ACHN (cell line): ENCODE measurements around the gene SMAD6.

Experiments
- DNase-seq: peaks from one replicate; pipeline ENCODE4 v3.0.0-alpha.2; 2015
- in situ Hi-C: cut with HindIII; loops from 2 replicates; pipeline ENCODE4 v1.10.0; 2017; ENCODE audit warnings: low sequenced_read_pairs, low pct_ligation_motif_present, low pct_unique_long_range_greater_than_20kb

Gene SMAD6

DNA sequence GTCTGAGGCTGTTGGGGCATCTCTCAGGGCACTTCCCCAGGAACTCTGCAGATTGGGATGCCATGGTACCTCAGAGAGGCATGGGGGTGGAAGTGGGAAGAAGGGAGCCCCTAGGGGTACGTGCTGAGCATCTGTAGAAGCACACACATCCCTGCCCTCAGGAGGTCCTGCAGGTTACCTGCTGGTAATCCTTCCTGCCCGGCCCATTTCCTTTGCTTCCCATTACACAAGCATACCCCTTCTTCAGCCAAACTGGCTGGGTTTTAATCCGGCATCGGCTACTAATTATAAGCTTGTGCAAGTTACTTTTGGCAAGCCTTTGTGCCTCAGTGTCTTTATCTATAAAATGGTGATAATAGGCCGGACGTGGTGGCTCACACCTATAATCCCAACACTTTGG is 3.1 kb upstream of the SMAD6 start:
- in situ Hi-C loops = no loop called here
- no peak for DNase-seq

DNA sequence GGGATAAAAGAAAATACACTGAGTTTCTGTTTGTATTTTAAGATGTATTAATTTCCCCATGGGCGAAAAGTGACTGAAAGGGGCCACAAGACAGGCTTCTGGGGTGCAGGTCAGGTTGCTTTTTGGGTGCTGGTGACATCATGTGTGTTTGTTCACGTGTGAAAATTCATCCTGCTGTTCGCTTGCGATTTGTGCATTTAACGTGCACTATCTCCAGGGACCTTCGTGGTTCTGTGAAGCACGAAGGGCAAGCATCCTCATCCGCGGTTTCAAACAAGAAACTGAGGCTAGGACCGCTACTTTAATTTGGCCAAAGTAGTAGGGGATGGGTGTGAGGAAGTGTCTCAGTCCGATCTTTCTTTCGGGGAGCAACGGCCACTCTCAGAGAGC is 1.6 kb upstream of the SMAD6 start:
- no peak for DNase-seq
- in situ Hi-C loops = no loop called here

DNA sequence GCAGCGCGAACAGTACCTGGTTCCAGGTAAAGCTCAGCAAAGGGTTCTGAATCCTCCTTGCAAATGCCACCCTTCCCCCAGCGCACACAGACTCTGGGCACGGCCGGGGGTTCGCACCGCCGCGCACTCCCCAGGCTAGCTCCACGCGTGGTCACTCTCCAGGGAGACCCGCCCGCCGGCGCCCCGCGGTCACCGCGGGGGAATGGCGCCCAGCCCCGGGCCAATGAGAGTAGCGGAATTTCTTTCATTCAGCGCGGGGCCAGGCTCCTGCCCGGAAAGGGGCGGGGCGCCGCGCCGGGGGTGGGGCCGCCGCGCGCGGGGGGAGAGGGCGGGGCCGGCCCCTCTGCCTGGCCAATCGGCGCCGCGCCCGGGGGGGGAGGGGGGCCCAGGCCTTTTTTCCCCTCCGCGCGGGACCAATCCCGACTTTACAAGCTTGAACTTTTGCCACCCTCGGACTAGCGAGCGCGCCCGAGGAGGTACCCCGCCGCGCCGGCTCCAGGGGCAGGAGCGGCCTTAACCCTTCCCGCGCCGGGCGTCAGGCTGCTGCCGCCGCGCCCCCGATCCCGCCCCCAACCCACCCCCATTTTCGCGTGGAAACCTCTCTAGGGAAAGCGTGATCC is 1.1 kb upstream of the SMAD6 start:
- peak; percentile 94 for DNase-seq
- in situ Hi-C loops = no loop called here

DNA sequence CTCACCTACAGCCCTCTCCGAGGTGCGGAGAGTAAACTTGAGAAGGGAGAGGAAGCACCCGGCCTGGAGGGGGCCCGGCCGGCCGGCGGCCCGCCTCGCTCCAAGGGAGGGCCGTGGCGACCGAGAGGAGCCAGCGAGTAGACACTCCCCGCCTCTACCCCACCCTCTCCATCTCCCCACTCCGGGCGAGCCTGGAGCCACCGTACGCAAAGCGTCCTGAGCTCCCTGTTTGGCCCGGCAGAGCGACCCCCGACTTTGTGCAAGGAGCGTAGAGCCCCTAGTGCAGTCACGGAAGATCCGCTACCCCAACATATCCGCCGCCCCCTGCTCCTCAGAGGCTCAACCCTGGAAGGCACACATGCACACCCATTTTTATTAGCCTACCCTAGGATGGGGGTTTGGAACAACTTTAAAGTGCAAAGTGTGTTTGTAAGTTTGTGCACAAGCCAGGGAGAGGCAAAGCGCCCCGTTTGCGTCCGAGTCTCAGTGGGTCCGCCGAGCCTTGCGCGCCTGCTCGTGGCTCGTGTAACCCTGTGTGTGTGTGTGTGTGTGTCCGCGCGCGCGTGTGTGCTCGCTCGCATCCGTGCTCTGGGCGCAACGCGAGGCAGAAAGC is 508 bp upstream of the SMAD6 start:
- in situ Hi-C loops = no loop called here
- DNase-seq = peak; percentile 59

DNA sequence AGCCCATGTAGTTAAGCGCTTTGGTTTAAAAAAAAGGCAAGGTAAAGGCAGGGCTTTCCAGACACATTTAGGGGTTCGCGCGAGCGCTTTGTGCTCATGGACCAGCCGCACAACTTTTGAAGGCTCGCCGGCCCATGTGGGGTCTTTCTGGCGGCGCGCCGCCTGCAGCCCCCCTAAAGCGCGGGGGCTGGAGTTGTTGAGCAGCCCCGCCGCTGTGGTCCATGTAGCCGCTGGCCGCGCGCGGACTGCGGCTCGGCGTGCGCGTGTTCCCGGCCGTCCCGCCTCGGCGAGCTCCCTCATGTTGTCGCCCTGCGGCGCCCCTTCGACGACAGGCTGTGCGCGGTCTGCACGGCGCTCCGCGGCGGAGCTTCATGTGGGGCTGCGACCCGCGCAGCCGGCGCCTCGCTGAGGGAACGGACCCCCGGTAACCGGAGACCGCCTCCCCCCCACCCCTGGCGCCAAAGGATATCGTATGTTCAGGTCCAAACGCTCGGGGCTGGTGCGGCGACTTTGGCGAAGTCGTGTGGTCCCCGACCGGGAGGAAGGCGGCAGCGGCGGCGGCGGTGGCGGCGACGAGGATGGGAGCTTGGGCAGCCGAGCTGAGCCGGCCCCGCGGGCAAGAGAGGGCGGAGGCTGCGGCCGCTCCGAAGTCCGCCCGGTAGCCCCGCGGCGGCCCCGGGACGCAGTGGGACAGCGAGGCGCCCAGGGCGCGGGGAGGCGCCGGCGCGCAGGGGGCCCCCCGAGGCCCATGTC is 927 bp downstream of the SMAD6 start:
- no peak for DNase-seq
- in situ Hi-C loops = no loop called here

DNA sequence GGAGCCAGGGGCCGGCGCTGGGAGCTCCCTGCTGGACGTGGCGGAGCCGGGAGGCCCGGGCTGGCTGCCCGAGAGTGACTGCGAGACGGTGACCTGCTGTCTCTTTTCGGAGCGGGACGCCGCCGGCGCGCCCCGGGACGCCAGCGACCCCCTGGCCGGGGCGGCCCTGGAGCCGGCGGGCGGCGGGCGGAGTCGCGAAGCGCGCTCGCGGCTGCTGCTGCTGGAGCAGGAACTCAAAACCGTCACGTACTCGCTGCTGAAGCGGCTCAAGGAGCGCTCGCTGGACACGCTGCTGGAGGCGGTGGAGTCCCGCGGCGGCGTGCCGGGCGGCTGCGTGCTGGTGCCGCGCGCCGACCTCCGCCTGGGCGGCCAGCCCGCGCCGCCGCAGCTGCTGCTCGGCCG is 1.5 kb downstream of the SMAD6 start:
- in situ Hi-C loops = no loop called here
- DNase-seq = peak; percentile 35

DNA sequence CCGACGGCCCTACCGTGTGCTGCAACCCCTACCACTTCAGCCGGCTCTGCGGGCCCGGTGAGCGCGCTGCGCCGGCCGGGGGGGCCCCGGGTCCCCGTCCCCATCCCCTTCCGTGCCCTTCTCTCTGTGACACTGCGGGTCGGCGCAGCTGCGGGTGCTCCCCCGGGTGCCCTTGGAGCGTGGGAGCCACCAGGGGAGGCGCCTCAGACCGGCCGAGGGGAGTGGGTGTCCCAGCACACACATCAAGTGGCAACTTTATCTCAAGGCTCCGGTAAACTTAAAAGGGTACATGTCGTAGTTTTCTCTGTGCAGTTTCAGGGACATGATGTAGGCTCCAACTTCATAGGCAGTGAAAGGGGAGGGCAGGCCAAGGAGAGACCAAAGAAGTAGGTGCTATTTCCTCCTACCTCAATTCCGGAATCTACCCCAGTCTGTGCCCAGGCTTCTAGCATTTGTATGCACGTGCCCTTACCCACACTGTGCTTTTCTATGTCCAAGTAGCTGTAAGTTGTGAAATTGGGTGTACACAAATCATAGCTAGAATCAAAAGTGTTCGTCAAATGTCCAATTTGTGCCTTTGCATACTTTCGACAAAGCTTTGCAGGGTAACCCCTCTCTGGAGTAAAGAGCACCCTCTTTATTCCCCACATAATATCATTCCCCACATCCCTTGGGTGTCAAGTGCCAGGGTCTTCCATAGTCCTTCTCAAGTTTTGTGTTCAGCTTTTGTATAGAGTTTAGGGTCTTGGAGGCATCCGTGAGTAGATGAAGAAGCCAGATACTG is 2.2 kb downstream of the SMAD6 start:
- no peak for DNase-seq
- in situ Hi-C loops = no loop called here

DNA sequence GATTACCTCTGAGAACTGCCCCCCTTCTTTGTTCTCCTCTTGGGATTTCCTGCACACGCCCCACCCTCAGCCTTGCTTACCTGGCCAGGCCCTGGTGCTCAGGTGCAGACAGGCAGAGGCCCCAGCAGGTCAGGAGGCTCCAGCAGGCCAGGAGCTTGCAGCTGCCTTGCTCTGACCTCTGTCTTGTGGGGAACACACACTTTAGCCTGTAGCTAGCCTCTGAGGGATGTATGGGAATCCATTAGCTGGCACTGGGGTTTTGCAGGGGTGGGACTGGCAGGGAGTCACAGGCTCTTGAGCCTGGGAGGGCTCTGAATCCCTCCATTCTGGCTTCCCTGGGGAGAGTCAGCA is 2.7 kb downstream of the SMAD6 start:
- no peak for DNase-seq
- in situ Hi-C loops = no loop called here

DNA sequence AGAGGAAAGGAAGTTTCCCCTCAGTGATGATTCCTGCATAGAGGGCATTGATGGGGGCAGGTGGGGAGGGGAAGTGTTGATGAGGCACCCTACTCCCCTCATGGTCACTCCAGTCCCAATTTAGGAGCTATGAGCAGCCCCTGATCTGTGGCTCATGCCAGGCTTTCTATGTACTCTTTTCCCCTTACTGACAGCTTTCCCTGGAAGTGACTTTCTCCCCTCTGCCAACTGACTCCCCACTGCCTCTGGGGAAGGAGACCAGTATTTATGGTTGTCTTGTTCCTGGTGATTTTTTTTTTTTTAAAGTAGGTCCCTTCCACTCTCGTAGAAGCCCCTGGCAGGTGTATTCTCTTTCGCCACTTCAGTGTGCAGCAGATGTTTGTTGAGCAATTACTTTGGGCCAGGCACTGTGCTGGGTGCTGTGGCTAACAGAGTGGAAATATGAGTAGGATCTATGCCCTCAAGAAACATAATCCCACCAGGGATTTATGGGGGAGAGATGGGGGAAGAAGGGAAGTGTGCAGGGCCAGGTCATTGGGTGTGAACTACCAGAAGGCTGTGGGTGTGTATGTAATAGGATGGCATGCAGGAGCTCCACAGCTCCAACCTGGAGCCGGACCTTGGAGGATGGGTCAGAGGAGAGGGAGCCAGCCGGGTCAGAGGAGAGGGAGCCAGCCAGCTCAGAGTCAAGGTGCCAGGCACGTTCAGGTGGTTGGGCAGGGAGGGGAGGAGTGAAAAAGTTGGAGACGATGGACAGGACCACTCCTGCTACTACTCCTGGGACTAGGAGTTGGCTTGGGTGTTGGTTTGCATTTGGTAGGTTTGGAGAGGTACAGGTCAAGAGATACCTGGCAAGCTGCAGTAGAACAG is 3.5 kb downstream of the SMAD6 start:
- in situ Hi-C loops = no loop called here
- no peak for DNase-seq

DNA sequence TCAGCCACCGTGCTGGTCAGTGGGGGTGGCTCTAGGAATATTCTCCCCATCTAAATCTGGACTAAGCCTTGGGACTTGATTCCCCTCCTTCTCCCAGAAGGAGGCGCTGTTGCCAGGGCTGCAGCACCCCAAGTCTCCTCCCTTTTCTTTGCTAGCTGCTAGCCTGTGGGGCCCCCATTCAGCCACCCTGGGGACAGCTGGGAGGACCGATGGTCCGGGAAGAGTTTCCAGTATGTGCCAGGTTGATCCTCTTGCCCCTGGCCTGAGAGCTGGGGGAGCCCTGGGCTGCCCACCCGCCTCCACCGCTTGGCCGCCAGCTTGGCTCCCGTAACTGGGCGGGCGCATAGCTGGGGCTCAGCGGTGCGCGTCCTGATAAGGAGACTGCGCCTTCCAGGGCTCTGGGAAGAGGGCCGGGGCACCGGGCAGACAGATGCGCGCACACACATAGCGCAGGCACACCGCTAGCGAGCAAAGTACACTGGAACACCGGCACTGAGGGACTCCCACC is 4.2 kb downstream of the SMAD6 start:
- in situ Hi-C loops = no loop called here
- DNase-seq = peak; percentile 85

DNA sequence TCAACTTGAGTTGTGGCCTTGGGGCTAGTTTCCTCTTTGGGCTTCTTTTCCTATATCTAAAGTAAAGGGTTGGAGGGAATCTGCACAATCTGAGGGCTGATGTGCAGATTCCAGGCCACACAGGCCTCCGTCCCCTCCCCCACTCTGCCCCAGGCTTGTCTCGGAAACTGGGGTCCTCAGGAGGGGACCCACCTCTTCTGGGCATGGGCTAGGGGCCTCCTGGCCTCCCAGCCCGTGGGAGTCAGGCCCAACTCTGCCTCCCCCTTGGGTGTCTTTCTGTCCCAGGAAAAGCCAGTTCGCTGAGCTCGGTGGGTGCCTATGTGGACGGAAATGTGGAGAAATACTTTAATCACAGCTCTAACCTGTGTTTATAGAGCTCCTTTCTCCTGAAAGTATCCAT is 4.8 kb downstream of the SMAD6 start:
- no peak for DNase-seq
- in situ Hi-C loops = no loop called here

DNA sequence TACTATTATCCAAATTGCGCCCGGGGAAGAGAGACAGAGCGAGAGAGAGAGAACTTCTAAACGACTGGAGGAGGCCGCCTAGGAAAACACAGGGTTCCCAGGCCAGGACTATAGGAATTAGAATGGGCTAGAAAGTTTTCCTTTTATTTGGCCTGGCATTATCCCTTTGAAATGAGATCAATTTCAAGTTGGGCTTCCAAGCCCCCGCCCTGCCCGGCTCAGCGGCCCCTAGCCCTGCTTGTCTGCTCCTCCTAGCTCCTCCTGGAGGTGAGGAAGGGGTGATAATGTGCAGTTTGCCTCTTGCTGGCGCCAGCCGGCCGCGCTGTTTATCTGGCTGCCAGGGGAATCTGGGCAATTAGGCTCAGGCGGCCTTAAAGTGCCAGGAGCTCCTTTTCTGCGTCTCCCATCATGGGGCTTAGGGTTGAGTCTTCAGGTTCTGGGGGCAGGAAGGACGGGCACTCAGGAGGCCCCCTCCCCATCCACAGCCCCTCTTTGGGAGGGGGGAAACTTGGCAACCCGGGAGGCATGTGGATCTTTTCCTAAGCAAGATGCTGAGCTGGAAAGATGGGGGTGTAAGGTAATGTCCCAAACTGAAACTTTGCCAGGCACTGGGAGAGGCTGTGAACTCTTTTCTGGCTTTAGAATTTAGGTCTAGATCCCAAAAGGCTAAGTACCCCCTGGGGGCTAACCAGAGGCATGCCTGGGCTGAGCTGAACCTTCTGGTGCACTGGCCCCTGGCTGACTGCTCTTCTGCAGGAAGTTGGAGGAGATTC is 5.5 kb downstream of the SMAD6 start:
- DNase-seq = peak; percentile 72
- in situ Hi-C loops = no loop called here

DNA sequence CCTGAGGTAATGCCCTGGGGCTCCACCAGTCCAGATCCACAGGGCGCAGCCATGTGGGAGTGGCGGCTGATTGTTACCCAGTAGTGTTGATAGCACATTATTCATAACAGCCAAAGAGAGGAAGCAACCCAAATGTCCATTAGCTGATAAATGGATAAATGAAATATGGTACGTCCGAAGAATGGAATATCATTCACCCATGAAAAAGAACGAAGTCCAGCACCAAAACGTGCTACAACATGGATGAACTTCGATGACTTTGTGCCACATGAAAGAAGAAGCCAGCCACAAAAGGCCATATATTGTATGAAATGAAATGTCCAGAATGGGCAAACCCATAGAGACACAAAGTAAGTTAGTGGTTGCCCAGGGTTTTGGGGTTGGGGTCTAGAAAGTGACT is 6.4 kb downstream of the SMAD6 start:
- in situ Hi-C loops = no loop called here

DNA sequence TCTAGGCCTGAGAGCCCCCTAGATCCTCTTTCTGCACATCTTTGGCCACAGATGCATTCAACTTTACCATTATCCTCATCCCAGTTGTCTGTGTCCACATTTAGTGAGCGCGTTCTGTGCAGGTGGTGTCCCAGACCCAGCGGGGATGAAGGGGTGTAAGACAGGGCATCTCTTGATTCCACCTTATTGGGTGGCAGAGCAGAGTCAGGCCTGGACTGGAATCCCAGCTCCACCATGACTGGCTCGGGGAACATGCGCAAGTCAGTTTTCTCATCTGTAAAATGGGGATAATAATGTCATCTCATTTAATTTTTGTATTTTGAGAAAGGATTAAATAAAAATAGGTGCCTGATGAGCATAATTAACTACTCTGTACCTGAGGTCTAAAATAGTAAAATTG is 7.8 kb downstream of the SMAD6 start:
- in situ Hi-C loops = no loop called here
- DNase-seq = no peak

More for the DNA sequence above, 6.4 kb downstream of the SMAD6 start:
- no peak for DNase-seq

DNA sequence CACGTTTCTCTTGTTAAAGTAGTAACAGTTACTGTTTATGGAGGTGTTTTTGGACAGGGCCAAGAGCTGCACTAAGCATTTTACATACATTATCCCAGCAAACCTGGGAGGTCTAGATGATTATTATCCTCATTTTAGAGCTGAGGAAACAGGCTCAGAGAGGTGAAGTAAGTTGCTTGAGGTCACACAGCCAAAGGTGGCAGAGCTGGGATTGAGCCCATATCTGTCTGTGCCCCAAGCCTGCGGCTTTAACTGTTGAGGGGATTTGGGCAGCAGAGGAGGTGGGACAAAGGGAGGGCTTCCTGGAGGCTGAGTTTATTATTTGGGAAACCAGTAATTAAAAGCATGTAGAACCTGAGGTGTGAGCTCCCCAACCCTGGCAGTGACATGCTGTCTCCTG is 9.2 kb downstream of the SMAD6 start:
- DNase-seq = no peak
- in situ Hi-C loops = no loop called here

DNA sequence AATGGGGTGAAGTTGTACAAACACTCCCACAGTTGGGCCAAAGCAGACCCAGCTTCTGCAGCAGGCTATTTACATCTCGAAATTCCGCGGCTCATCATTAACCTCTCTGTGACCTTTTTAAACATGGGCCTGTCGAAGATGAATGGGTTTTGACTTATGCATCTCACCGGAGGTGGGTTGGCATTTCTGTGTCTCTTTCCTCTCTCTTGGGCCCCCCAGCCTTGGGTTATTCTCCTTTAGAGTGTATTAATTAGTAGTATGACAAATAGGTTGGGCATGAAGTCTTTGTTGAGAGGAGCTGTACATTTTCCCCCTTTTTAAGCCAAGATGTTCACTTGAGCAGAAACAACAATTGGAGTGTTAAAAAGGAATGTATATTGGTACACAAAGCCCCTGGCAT is 9.8 kb downstream of the SMAD6 start:
- no peak for DNase-seq
- in situ Hi-C loops = no loop called here

DNA sequence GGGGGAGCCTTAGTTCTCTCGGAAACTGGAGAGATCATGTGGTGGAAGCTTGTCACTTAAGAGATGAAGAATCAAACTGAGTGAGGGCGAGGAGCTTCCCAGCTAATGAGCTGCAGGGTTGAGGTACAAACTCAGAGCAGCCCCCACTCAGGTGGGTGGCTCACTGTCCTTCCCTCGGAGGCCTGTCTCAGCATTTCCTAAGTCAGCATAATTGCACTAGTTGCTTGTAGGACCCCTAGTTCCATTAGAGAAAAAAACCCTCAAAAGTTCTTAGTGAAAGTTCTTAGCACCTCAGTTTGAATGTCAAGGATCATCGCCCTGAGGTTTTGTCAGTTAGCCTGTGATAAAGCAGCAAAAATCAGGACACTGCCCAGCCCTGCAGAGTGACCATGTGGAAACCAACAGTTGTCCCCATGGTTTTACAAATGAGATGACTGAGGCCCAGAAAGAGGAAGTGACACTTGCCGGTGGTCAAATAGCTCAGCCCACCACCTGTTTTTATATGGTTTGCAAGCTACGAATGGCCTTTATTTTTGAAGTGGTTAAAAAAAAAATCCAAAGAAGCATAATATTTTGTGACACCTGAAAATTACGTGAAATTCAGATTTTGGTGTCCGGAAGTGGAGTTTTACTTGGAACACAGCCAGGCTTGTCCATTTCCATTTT is 11.9 kb downstream of the SMAD6 start:
- in situ Hi-C loops = no loop called here
- DNase-seq = no peak
